Brain microvascular endothelial cell (primary cell): ENCODE results near the gene PLVAP.
A peak's percentile ranks its signal among the peaks of the same experiment; 100 is the strongest.

Source experiments
- DNase-seq: peaks from one replicate; pipeline ENCODE4 v3.0.0-alpha.2; 2020
- H3K27ac ChIP-seq: fragments of 250-450 bp; sonication (Bioruptor Pico); 2 replicates; pipeline ENCODE4 v1.5.1; 2020; ENCODE audit warnings: mild to moderate bottlenecking, moderate library complexity
- H3K27me3 ChIP-seq: fragments of 250-450 bp; sonication (Bioruptor Pico); replicated peaks from 2 replicates; pipeline ENCODE4 v1.5.1; 2020; ENCODE audit warnings: mild to moderate bottlenecking
- H3K36me3 ChIP-seq: fragments of 250-450 bp; sonication (Bioruptor Pico); replicated peaks from 2 replicates; pipeline ENCODE4 v1.5.1; 2020; ENCODE audit warnings: mild to moderate bottlenecking
- H3K4me3 ChIP-seq: 2 replicates; pipeline ENCODE4 v1.5.1; 2011; ENCODE audit warnings: low read depth, mild to moderate bottlenecking, control low read depth, low read length, moderate library complexity
- CTCF ChIP-seq: IDR thresholded peaks from 2 replicates; pipeline ENCODE4 v1.5.1; 2011; ENCODE audit warnings: low read depth, mild to moderate bottlenecking, moderate library complexity, low read length, control low read depth, inconsistent platforms; ENCODE audit errors: missing control alignments
- in situ Hi-C: cut with HindIII; loops from 2 replicates; pipeline ENCODE4 v1.10.0; 2017; ENCODE audit warnings: low sequenced_read_pairs, low pct_ligation_motif_present

The PLVAP gene

GRCh38 chr19:17323964-17324332, 53.2 kb downstream of the PLVAP start:
- H3K4me3 ChIP-seq = no peak overlapping the region
- in situ Hi-C loops = no loop called here
- no peaks in the 10 kb centered on the region for H3K27me3 ChIP-seq
- DNase-seq = no peak
- TF ChIP-seq CTCF = peak; percentile 17
- peaks cover 33% of the 10 kb centered on the region for H3K36me3 ChIP-seq
- no peak overlapping the region for H3K27ac ChIP-seq

- peaks cover 34% of the 10 kb centered on the region for H3K36me3 ChIP-seq
- H3K27ac ChIP-seq = no peak overlapping the region
- no peak overlapping the region for H3K4me3 ChIP-seq
- no peak for DNase-seq
- no peaks in the 10 kb centered on the region for H3K27me3 ChIP-seq
- in situ Hi-C loops = no loop called here
- no peak for TF ChIP-seq CTCF
Measured at GRCh38 chr19:17323300-17323963, 53.7 kb downstream of the PLVAP start.

GRCh38 chr19:17322854-17323253, 54.3 kb downstream of the PLVAP start:
- no peaks in the 10 kb centered on the region for H3K27me3 ChIP-seq
- DNase-seq = no peak
- peaks cover 37% of the 10 kb centered on the region for H3K36me3 ChIP-seq
- no peak for TF ChIP-seq CTCF
- in situ Hi-C loops = no loop called here
- no peak overlapping the region for H3K27ac ChIP-seq
- H3K4me3 ChIP-seq = no peak overlapping the region

GRCh38 chr19:17321655-17322489, 55.3 kb downstream of the PLVAP start:
- peaks cover 42% of the 10 kb centered on the region for H3K36me3 ChIP-seq
- in situ Hi-C loops = no loop called here
- no peak for TF ChIP-seq CTCF
- H3K27me3 ChIP-seq = no peaks in the 10 kb centered on the region
- no peak overlapping the region for H3K27ac ChIP-seq
- no peak overlapping the region for H3K4me3 ChIP-seq
- no peak for DNase-seq

GRCh38 chr19:17320435-17320834, 56.7 kb downstream of the PLVAP start:
- TF ChIP-seq CTCF = no peak
- H3K4me3 ChIP-seq = no peak overlapping the region
- H3K27me3 ChIP-seq = no peaks in the 10 kb centered on the region
- no peak overlapping the region for H3K27ac ChIP-seq
- peaks cover 56% of the 10 kb centered on the region for H3K36me3 ChIP-seq
- in situ Hi-C loops = no loop called here
- DNase-seq = no peak
